Ecto neural progenitor cell (in vitro differentiated cells): ENCODE results near the gene AQP2.

Experiments used
- DNase-seq: peaks from one replicate; pipeline ENCODE4 v3.0.0-alpha.2; 2018; ENCODE audit warnings: low spot score

AQP2 gene

GRCh38 chr12:49950273-49951251 is at the start of gene AQP2:
TSS of gene AQP2 (plus strand) at chr12:49950737. CDS start at chr12:49950831, 94 bp downstream.
- DNase-seq = no peak

- no peak for DNase-seq
Observed at GRCh38 chr12:49901026-49901425, 49.5 kb upstream of the AQP2 start.

GRCh38 chr12:49901986-49902385 is 48.6 kb upstream of the AQP2 start:
- DNase-seq = no peak

- DNase-seq = peak; percentile 84
Observed at GRCh38 chr12:49902399-49903350, 47.9 kb upstream of the AQP2 start.

GRCh38 chr12:49903351-49903699 is 47.2 kb upstream of the AQP2 start:
- DNase-seq = no peak

GRCh38 chr12:49903700-49904423 is 46.7 kb upstream of the AQP2 start, which contains the start of gene FAIM2:
TSS of gene FAIM2 (minus strand) at chr12:49903900. CDS start at chr12:49903792, 108 bp downstream.
- DNase-seq = peak; percentile 82

- no peak for DNase-seq
Observed at GRCh38 chr12:49904601-49905000, 45.9 kb upstream of the AQP2 start.

- DNase-seq = no peak
Observed at GRCh38 chr12:49905718-49906314, 44.7 kb upstream of the AQP2 start.

- DNase-seq = no peak
Observed at GRCh38 chr12:49907352-49907751, 43.2 kb upstream of the AQP2 start.

GRCh38 chr12:49909356-49909755 is 41.2 kb upstream of the AQP2 start:
- DNase-seq = no peak

- peak; percentile 78 for DNase-seq
Observed at GRCh38 chr12:49909826-49910225, 40.7 kb upstream of the AQP2 start.

- no peak for DNase-seq
Observed at GRCh38 chr12:49910331-49911212, 40.0 kb upstream of the AQP2 start.

GRCh38 chr12:49911213-49911605 is 39.3 kb upstream of the AQP2 start:
- no peak for DNase-seq

- peak; percentile 47 for DNase-seq
Observed at GRCh38 chr12:49912345-49913255, 37.9 kb upstream of the AQP2 start.

GRCh38 chr12:49916129-49916919 is 34.2 kb upstream of the AQP2 start:
- peak; percentile 40 for DNase-seq

GRCh38 chr12:49917166-49917787 is 33.3 kb upstream of the AQP2 start:
- DNase-seq = peak; percentile 46

GRCh38 chr12:49917788-49918173 is 32.8 kb upstream of the AQP2 start:
- DNase-seq = peak; percentile 48
